ENCODE data around the gene SCIN.

SCIN gene

DNA sequence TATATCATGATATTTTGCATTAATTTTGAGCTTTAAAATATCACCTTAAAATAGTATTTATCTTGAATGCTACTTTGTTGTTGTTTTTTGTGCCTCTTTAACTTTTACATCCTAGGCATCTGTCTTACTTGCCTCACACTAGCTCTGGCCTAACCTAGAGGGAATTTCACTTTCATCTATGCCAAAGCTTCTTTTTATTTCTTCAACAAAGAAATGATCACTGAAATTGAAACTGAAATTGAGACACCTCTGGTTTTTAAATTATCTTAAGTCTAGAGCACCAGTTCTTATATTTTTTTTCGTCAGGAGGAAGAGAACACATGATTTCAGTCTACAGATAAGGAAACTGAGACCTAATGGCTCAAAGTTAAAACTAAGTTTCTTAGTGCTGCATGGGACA, 3.5 kb upstream of the SCIN start:
- DNase-seq (ENCODE audit: low read depth in 2 of 2): no peak

DNA sequence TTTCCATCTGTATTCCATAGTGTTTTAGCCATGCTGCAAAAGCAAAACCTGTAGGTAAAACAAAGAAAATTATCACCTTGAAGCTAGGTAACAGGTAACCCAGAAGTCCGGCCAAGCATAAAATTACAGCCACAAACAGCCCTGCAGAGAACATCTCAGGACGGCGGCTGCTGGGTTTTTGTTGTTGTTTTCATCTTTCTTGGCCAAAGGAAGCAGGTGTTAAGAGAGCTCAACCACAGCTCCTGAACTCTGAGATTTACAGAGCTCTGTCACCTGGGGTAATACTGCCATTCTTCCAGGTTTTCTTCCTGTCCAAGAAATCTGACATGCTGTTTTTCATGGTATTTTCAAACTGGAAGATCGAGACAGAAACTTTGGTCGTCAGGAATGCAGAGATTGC, 847 bp upstream of the SCIN start:
- DNase-seq (ENCODE audit: low read depth in 2 of 2): no peak

DNA sequence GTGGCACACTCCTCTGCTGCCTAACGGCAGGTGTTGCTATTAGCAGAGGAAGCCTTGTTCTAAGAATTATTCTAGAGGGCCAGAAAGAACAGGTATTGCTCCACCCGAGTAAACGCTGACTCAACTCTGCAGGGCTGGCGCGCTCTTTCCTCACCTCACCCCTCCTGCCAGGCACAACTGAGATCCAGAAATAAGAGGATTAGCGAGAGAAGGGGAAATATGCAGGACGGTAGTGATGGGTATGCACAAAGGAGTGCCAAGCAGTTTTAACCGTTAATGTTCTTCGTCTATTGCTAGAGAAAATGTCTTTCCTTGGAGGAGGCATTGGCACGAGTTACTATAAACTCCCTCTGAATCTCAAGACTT, 369 bp upstream of the SCIN start:
- DNase-seq (ENCODE audit: low read depth in 2 of 2): no peak

DNA sequence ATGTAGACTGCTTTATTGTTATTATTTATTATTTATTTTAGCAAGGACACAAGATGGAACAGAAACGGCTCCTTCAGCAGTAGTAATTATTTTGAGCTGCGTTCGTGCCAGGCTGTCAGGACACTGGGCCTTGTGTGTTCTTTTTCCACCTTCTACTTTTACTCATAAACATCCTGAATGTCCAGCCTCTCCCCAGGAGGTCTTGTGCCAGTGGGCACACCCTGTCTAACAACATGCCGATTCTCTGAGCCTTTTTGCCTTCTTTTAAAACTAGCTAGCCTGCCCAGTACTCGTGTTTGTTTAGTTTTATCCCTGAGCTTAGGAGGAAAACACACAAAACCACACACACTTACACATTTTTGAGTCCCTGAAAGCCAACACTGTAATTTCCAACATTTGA, 1.2 kb downstream of the SCIN start:
- no peak for DNase-seq (ENCODE audit: low read depth in 2 of 2)

DNA sequence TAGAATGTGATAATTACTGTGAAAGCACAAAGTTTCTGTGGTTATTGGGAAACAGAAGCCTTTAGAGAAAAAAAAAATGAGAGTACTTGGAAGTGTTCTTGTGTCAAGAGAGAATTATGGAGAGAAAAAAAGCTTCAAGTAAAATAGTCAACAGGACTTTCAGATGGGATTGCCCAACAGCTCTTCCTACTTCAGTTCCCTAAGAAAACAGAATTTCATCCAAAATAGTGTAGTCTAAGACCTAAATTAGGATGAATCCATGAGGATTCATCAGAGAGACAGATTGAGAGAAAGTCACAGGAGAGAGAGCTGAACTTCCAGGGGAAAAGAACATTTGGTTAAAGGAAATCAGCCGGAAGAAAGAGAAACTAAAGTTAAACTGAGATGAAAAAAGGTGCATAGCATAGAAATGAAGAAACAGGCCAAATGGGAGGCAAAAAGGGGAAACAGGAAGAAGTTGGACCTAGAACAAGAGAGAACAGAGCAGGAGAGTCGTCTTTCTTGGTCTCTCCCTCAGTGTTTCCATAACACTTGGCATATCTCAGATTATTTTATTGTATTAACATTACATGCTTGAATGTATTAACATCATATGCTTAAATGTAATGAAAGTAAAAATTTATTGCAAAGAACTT, 2.5 kb downstream of the SCIN start:
- DNase-seq (ENCODE audit: low read depth in 2 of 2): no peak

DNA sequence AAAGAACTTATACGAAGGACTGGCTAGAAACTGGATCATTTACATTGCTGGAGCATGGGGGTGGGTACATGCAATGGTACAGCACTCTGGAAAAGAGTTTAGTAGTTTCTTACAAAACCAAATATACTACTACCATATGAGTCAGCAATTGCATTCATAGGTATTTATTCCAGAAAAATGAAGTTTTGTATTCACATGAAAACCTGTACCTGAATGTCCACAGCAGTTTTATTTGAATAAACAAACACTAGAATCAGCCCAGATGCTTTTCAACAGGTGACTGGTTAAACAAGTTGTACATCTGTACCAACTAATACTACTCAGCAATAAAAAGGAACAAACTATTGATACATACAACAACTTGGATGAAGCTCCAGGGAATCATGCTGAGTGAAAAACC, 3.4 kb downstream of the SCIN start:
- no peak for DNase-seq (ENCODE audit: low read depth in 2 of 2)

DNA sequence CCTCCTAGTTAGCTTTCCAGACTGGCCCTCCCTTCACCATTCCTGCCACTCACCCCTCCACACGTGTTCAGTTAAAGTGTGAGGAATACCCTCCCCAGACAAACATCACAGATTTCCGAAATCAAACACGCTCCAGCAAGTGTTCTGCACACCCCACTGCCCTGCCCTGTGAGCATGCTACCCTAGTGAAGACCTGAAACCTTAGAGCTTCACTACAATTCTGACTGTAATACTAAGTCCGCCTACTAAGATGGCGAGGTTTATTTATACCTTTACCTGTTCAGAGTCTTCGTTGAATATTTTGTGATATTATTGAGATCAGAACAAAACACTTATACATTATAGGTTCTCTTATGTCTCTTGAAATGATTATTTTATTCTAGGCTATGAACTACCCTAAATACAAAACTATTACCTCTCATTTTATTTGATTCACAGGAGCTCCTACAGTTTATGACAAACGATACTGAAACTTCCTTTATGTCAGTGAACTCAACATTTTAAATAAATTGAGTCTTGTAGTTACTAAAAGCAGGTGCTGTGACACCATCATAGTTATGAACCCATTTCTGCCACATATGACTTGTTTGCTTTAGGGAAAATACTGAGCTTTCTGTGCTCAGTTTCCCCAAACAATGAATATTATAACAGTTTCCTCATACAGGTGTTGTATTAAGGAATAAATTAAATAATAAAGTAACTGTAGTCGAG, 8.6 kb downstream of the SCIN start:
- no peak for DNase-seq (ENCODE audit: low read depth in 2 of 2)

DNA sequence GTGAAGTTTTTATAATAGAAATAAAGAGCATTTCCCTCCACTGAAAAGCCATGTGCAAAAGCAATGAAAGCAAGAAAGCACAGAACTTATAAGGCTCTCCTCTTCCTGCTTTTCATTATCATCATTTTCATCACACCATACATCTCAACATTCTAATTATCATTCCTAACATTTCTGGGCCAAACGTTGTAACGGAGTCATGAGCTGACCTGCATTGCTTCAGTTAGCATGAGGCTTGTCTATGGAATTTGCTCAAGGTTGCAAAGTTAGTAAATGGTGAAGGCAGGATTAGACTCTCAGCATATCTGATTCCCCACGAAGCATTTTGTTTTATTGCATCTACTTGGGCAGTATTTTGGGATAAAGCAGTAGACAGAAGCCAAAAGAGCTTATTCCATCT, 11.4 kb downstream of the SCIN start:
- DNase-seq (ENCODE audit: low read depth in 2 of 2): no peak

DNA sequence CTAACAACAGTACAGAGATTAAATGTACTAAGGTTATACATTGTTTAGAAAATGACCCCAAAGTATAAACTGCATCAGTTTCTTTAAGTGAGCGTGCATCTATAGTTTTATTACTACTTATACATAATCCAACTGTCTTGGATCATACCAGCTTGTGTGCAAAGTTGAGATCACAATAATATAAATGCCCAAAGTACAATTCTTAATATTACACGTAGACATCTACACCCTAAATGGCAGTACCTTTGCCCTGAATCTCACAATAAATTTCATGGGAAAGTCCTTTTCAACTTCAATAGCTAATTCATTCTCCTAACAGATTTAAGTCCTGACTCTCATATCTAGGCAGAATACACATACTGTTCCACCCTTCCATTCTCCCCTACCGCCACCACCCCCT, 11.8 kb downstream of the SCIN start:
- DNase-seq (ENCODE audit: low read depth in 2 of 2): no peak

DNA sequence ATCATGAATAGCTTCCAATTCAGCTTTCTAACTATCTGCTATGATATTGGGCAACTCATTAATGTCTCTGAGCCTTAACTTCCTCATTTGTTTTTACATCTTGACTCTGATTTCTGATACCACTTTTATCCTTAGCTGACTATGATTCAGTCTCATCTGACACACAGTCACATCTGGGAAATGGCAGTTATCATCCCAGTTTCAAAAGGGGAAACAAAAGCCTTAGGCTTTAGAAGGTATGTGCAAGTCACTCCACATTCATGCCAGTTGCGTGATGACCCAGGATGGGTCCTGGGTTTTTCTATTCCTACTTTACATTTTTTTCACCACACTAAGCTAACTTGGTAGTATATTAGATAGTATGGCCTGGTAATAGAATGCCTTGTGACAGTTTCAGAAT, 12.7 kb downstream of the SCIN start:
- no peak for DNase-seq (ENCODE audit: low read depth in 2 of 2)

DNA sequence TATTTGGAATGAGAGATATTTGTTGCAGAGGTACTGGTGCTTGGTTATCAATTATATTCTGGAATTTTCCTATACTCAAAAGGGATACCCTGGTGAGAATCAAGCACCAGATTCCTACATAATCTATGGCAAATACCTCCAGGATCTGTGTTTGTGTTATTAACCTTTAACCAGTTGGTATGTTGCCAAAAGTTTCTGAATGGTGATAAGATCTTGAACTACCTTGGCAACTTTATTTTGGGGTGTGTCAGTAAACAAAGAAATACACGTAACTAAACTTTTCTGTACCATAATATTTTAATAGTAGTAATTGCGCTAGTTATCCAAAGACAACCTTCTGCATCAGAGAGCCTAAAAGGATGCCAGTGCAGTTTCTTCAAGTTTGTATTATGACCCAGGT, 13.4 kb downstream of the SCIN start:
- no peak for DNase-seq (ENCODE audit: low read depth in 2 of 2)

DNA sequence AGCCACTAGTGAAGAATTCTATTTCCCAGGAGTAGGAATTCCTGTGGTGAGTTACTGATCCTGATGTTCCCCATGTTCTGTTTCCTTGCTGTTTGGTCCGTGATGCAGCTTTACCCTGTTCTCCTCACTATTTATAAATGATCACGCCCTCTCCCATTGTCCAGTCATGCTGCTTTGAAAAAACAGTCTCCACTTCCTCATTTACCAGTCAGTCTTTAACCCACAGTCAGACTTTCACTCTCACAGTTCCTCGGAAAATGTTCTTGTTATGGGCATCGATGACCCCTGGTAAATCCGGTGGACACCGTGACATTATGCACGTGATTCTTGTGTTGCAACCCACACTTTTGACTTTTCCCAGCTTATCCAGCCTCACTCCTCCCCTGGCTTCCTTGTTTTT, 14.4 kb downstream of the SCIN start:
- no peak for DNase-seq (ENCODE audit: low read depth in 2 of 2)

DNA sequence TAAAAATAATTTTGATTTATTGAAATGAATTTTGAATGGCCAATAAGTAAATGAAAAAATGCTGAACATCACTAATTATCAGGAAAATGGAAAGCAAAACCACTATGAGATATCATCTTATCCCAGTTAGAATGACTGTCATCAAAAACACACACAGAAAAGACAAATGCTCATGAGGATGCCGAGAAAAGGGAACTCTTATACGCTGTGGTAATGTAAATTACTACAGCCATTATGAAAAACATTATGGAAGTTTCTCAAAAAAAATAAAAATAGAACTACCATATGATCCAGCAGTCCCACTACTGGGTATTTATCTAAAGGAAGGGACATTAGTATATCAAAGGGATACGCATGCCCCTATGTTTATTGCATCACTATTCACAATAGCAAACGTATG, 15.8 kb downstream of the SCIN start:
- no peak for DNase-seq (ENCODE audit: low read depth in 2 of 2)

DNA sequence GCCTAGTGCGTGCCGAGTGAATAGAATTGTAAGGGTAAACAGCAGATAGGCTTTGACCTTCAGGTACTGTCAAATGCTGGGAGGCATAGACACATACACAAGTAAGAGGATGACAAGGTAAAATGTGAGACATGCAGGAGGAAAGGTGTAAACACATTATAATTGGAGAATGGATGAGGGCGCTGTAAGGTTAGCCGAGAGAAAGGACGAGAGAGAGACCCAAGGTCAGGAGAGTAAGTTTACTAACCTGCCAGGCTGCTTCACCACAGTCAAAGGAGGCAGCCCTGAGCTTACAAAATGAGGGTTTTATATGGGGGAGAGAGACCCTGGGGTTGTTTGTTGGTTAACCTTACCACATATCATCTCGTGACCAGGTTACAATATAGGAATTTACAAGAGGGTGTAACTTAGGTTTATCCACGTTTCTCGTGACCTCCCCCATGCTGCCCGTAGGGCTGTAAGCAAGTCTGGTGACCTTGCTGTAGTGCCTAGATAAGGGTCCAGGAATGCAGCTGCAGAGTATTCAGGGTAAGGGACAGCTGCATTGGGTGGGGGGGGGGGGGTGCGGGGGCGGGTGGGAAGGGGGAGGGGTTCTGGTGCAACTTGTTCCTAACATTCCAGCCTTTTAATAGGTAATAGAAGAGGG, 17.9 kb downstream of the SCIN start:
- no peak for DNase-seq (ENCODE audit: low read depth in 2 of 2)

DNA sequence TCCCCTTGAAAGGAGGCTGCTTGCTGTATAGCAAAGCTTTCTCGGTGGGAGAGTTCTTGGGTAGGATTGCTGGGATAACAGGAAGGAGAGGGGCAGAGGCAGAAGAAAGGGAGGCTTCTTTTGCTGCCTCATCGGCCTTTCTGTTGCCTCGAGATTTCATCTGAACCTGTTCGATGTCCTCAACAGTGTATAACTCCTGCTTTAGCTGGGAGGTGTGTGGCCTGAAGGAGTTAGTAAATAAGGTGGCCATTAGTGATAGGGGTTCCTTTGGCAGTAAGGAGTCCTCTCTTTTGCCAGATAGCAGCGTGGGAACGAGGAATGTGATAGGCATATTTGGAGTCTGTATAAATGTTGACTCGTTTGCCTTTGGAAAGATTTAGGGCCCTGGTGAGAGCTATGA, 20.0 kb downstream of the SCIN start:
- DNase-seq (ENCODE audit: low read depth in 2 of 2): no peak

DNA sequence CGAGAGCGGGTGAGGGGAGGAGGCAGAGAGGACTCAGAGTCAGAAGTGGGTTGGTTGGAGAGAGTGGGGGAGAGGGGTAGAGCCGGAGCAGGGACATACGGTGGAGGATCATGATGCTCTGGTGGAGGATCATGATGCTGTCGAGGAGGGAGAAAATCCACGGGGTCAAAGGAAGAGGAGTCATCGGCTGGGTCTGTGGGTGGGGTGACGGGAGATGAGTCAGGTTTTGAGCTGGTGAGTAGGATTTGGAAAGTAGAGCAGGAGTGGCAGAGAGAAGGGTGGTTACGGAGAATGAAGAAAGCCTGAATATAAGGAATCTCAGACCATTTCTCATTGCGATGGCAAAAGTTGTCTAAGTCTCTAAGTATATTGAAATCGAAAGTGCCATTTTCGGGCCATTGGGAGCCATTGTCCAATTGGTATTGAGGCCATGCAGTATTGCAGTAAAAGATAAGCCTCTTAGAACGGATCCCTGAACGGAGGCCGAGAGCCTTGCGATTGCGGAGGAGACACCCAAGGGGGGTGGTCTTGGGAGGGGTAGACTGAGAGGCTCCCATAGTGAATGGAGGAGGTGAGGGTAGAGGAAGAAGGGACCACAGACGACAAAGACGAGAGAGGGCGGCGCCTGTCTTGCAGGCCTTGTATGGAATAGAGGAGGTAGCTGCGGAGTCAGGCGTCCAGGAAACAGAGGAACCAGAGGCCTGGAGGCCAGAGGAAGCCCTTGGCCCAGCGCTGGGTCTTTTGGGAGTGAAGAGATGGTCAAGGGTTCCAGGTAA, 23.8 kb downstream of the SCIN start:
- no peak for DNase-seq (ENCODE audit: low read depth in 2 of 2)

DNA sequence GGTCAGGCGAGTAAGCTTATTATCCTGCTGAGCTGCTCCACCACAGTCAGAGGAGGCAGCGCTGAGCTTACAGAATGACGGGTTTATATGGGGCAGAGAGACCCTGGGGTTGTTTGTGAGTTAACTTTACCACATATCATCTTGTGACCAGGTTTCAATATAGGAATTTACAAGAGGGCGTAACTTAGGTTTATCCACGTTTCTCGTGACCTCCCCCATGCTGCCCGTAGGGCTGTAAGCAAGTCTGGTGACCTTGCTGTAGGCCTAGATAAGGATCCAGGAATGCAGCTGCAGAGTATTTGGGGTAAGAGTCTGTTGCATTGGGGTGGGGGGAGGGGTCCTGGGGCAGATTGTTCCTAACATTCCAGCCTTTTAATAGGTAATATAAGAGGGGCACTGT, 24.6 kb downstream of the SCIN start:
- no peak for DNase-seq (ENCODE audit: low read depth in 2 of 2)

DNA sequence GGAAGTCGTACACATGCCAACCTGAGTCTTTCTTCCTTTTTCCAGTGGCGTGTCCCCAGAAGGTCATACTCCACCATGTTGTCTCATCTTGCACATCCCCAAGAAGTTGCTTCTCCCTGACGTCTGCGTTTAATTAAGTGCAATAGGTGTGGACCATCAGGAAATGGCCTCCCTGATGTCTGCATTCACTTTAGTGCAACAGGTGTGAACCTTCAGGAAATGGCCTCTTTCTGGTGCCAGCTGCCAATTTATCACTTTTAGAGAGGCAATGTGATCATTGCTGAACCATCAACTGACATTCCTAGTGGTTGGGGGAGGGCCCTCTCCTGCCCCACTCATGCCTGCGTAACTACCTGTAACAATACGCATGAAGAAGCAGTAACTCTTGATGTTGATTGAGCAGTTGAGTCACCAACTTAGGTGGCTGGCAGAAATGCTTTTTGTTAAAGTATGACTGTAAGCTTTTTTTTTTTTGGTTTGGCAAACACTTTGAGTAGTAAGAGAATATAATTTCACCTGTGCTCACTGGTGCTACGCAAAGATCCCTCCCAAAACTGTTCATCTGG, 25.8 kb downstream of the SCIN start:
- no peak for DNase-seq (ENCODE audit: low read depth in 2 of 2)

DNA sequence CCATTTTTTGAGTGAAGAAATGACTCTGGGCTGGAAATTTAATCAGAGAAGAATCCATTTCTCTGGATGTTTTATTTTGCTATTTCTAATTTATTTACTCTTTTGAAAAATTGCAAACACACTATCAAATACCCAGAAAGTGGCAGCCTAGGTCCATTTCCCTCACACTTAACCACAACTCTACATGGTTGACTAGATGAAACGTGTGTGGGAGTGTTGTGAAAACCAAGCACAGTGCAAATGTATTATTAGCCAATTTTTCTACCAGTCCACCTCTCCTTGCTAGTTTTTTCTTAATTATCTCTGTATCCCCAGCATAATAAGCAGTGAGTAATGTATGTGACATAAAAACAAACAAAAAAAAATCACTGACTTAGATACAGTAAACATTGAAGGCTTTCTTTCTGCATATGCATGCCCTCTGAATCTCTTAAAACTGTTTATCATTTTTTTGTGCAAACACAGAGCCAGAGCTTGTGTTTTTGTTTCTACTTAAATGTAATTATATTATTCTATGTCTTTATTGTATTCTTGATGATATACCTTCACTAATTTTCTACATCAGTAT, 30.9 kb downstream of the SCIN start:
- DNase-seq (ENCODE audit: low read depth in 2 of 2): no peak

DNA sequence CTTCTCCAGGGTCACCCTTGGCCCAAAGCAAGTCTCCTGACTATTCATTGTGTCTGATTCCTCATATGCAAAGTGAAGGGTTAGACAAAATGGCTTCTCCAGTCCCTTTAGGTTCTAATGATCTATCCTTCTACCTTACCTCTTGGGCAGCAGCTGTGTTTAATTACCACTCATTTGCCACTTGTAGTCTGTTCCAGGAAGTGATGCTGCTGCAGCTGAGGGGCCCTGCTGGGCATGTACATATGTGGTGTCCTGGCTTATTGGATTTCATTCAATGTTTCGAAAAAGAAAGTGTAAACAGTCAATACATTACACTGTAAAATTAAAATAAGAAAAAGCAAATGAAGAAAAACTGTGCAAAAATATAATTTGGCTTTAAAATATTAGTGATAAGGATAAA, 36.6 kb downstream of the SCIN start:
- no peak for DNase-seq (ENCODE audit: low read depth in 2 of 2)

DNA sequence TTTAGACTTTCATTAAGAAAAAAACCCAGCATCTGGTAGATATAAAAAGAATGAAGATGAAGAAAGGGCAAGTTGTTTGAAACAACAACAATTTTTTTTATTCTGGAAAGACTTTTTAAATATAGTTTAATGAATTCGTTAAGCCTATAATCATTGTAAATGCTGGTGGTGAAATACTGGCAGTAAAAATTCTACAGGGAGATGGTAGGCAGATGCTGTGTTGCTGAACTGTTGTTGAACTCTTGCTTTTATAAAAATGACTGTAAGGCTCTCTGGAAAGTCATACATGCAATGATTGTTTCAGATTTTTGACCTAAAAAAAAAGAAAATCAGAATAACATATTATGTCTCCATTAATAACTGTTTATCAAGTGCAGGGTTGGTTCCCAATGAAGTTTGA, 39.0 kb downstream of the SCIN start:
- no peak for DNase-seq (ENCODE audit: low read depth in 2 of 2)

DNA sequence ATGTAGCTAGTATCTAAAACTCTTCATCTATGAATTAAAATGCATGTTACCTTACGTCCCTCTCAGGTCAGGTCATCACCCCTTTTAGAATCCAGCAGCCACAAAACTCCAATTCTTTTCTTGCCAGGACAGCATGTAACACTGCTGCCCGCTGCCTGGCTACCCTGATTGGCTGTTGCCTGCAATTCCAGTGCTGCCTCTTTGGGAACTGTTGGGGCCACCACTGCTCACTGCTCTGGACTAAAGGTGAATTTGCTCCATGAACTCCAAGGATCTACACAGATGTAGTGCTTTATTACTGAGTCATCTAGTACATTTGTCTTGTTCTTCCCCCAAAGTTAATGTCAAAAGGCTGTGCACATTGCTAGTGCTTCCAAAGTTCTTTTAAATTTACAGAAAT, 40.4 kb downstream of the SCIN start:
- no peak for DNase-seq (ENCODE audit: low read depth in 2 of 2)

All from stimulated activated CD4-positive, alpha-beta T cell treated with anti-CD3 and anti-CD28 coated beads, Interleukin-4, amount 100 ng/mL, for 48 hours (primary cell).